HG03045 (cell line): ENCODE measurements around the gene ZNF581.

Experiments used
- ATAC-seq: cut with Tn5 transposase; IDR thresholded peaks from one replicate; pipeline ENCODE4 v1.9.1; 2021; ENCODE audit warnings: mild to moderate bottlenecking, moderate library complexity; ENCODE audit not compliant: unreplicated experiment

ZNF581 gene

GRCh38 chr19:55661826-55662225 is 18.4 kb downstream of the ZNF581 start:
- no peak for ATAC-seq

GRCh38 chr19:55663846-55664536 is 20.5 kb downstream of the ZNF581 start:
- ATAC-seq = no peak

- ATAC-seq = no peak
Measured at GRCh38 chr19:55666343-55667005, 23.0 kb downstream of the ZNF581 start.

- no peak for ATAC-seq
Measured at GRCh38 chr19:55667006-55667381, 23.5 kb downstream of the ZNF581 start.

GRCh38 chr19:55667511-55667910 is 24.1 kb downstream of the ZNF581 start:
- ATAC-seq = no peak

GRCh38 chr19:55667958-55668357 is 24.5 kb downstream of the ZNF581 start:
- ATAC-seq = no peak

GRCh38 chr19:55668603-55669348 is 25.3 kb downstream of the ZNF581 start:
- no peak for ATAC-seq

GRCh38 chr19:55669418-55670279 is 26.2 kb downstream of the ZNF581 start:
- ATAC-seq = no peak

GRCh38 chr19:55670280-55671053 is 27.0 kb downstream of the ZNF581 start:
- ATAC-seq = no peak

- ATAC-seq = no peak
Measured at GRCh38 chr19:55671054-55671378, 27.6 kb downstream of the ZNF581 start.

GRCh38 chr19:55672418-55672817 is 29.0 kb downstream of the ZNF581 start:
- no peak for ATAC-seq

- no peak for ATAC-seq
Measured at GRCh38 chr19:55673465-55673864, 30.0 kb downstream of the ZNF581 start.

GRCh38 chr19:55673889-55674288 is 30.4 kb downstream of the ZNF581 start:
- no peak for ATAC-seq

- ATAC-seq = no peak
Measured at GRCh38 chr19:55674459-55674840, 31.0 kb downstream of the ZNF581 start.

GRCh38 chr19:55674841-55675660 is 31.6 kb downstream of the ZNF581 start, which contains the start of gene EPN1:
EPN1 (plus strand) TSS chr19:55675226; CDS start chr19:55678628, 3,402 bp downstream.
- ATAC-seq = peak; percentile 59

- ATAC-seq = no peak
Measured at GRCh38 chr19:55675661-55676354, 32.4 kb downstream of the ZNF581 start.

- no peak for ATAC-seq
Measured at GRCh38 chr19:55676383-55676782, 32.9 kb downstream of the ZNF581 start.

- no peak for ATAC-seq
Measured at GRCh38 chr19:55676889-55677505, 33.5 kb downstream of the ZNF581 start.
